Tibial nerve (tissue), 4 donors: ENCODE measurements around the gene MFSD11.
A peak's percentile ranks its signal among the peaks of the same experiment; 100 is the strongest.

Experiments
- EP300 ChIP-seq, 2 donors: sonication (generic); formaldehyde crosslinking; IDR thresholded peaks; one replicate each; pipeline ENCODE4 v1.6.1; 2017; ENCODE audit warnings: antibody characterized with exemption in 2 of 2, mild to moderate bottlenecking in 1 of 2
- POLR2A ChIP-seq, 2 donors: fragments of 450-650 bp; IDR thresholded peaks; one replicate each; pipeline ENCODE4 v1.6.1; 2017; ENCODE audit warnings: antibody characterized with exemption in 2 of 2, mild to moderate bottlenecking in 2 of 2, moderate library complexity in 2 of 2
- TF ChIP-seq, protein P1 (sequence below), 5 experiments: fragments of 200-600 bp in 3 of 5; fragments of 450-650 bp in 2 of 5; sonication (generic) in 3 of 5; IDR thresholded peaks; one replicate each; pipeline ENCODE4 v1.5.1; 2016 to 2019; ENCODE audit warnings: antibody characterized with exemption in 5 of 5, mild to moderate bottlenecking in 3 of 5, moderate library complexity in 2 of 5

- peak in 1 of 2 donors; percentile 60 for TF ChIP-seq EP300 (IDR thresholded peaks at IDR 0.05)
- no peak for TF ChIP-seq POLR2A (IDR thresholded peaks at IDR 0.05)
- TF ChIP-seq, protein P1, sequence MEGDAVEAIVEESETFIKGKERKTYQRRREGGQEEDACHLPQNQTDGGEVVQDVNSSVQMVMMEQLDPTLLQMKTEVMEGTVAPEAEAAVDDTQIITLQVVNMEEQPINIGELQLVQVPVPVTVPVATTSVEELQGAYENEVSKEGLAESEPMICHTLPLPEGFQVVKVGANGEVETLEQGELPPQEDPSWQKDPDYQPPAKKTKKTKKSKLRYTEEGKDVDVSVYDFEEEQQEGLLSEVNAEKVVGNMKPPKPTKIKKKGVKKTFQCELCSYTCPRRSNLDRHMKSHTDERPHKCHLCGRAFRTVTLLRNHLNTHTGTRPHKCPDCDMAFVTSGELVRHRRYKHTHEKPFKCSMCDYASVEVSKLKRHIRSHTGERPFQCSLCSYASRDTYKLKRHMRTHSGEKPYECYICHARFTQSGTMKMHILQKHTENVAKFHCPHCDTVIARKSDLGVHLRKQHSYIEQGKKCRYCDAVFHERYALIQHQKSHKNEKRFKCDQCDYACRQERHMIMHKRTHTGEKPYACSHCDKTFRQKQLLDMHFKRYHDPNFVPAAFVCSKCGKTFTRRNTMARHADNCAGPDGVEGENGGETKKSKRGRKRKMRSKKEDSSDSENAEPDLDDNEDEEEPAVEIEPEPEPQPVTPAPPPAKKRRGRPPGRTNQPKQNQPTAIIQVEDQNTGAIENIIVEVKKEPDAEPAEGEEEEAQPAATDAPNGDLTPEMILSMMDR (IDR thresholded peaks at IDR 0.05) = no peak
Observed at GRCh38 chr17:76700617-76701470, 37.1 kb upstream of the MFSD11 start.
